Stimulated activated CD8-positive, alpha-beta memory T cell treated with anti-CD3 and anti-CD28 coated beads, Interleukin-7, amount 100 ng/mL, for 4 hours (primary cell): Measurements from ENCODE around the gene BCR.

Source experiments
- DNase-seq, 2 donors: peaks; one replicate each; pipeline ENCODE4 v3.0.0-alpha.2; 2020; ENCODE audit warnings: low read depth in 2 of 2

Gene BCR

GRCh38 chr22:23151827-23152226 lies 28.5 kb upstream of the BCR start:
- no peak for DNase-seq

- DNase-seq, result no peak
Observed at GRCh38 chr22:23152238-23153114, 27.8 kb upstream of the BCR start.

DNA sequence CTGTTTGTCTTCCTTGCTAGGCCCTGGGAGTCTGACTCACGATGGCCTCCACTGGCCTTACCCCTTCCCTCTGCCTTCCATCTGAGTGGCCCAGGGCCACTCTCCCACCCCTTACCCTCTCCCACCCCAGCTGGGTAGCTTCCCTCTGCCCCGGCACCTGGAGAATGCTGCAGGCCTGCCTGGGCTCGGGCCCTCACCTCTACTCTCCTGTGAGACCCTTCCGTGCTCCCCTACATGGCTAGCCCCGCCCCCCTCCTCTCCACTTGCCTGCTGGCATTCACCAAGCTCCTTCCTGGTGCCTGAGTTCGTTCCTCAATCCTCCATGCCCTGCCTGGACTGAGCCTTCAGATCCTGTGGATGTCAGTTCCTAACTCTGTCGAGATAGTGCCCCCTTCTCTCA lies 26.3 kb upstream of the BCR start:
- DNase-seq, result no peak

DNA sequence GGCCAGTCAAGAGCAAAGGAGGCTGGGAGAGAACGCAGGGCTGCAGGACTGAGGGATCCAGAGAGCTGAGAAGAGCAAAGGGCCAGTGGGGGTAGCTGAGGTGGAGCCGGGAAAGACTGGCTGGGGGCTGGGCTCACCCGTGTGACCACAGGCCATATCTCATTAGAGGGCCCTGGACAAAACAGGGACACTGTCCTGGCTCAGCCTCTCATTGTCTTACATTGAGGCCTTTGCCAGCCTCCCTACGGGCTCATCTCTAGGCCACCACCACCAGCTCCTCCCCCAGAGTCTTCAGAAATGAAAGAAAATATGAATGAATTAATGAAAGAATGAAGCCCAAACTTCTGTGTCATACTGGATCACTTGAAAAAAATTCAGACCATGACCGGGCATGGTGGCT lies 25.8 kb upstream of the BCR start:
- DNase-seq, result no peak

DNA sequence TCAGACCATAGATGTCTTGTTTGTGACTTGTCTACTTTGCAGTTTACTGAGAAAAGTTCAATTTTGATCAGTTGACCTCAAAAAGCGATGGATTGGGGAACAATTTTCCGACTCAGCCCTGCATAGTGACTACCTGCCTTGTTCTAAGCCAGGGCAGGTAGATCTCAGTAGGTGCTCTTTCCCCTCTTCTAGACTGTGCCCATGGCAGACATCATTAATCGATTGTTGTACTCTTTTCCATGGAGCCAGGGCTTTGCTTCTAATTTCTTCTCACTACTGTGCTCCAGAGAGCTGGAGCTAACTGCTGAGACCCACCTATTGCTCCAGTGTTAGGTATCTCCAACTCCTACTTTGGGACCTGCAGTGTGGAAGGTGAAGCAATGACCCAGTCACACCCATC lies 25.2 kb upstream of the BCR start:
- DNase-seq, result no peak

DNA sequence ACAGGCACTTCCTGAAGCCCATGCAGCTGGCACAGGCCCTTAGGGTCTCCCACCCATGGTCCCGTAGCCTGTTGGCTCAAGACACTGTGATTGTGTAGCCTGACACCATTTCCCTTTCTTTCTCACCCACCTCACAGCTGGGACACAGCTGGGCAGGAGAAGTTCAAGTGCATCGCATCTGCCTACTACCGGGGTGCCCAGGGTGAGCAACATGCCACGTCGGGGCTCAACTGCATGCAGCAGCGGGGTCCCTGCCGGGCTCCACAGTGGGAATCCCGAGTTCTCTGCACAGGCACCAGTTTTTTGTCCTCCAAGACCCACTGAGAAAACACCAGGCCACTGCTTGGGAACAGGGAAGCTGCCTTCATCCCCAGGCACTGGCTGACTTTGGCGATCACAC lies 24.5 kb upstream of the BCR start:
- no peak for DNase-seq

DNA sequence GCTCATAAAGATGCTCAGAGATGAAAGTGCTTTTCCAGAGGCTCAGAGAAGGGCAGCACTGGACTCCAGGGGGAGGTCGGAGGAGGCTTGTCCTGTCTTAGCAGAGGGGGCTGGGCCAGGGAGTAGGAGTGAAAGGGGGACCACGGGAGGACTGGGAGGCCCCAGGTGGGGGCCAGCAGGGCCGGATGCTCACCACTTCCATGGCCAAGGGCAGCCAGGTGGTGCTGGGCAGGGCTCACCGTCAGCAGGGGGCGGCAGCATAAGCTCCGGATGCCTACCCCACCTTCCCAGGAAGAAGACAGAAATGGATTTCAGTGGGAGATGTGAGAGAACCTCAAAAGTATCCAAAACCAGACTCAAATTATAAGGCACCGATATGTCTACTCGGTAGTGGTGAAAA lies 24.0 kb upstream of the BCR start:
- DNase-seq, result no peak

GRCh38 chr22:23157560-23158515 lies 22.5 kb upstream of the BCR start:
- no peak for DNase-seq

GRCh38 chr22:23158516-23159290 lies 21.6 kb upstream of the BCR start:
- no peak for DNase-seq

DNA sequence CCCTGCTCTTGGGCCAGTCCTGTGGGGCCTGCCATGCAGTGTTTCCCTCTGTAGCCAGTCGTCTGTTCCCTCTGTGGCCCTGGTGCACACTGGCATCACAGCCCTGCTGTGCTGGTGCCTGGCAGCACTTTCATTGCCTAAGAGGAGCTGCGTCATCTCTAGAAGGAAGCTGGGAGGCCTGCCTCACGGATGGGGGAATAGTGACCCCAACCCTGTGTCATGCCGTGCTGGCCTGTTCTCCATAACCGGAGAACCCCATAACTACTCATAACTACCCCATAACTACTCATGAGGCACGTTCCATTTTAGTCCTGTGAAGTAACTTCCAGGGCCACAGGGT lies 21.0 kb upstream of the BCR start:
- no peak for DNase-seq

- DNase-seq, result no peak
Observed at GRCh38 chr22:23161029-23161428, 19.3 kb upstream of the BCR start.

GRCh38 chr22:23161574-23161973 lies 18.7 kb upstream of the BCR start:
- no peak for DNase-seq

DNA sequence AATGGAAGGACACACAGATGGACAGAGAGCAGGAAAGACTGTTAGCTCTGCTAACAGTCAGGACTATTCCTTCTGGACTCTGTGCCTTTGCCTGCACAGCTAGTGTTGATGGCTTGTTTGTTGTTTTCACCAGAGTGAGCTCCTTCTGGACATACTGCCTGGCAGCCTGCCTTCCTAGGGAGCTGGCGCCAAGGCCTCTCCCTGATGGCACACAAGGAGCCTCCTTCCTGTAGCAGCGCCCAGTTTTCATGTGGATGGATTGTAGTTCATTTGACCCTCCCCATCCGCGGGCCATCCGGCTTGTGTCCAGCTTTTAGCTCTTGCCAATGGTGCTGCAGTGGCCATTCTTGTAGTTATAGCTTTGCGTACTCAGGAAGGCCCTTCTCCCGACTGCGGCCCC lies 16.6 kb upstream of the BCR start:
- no peak for DNase-seq

DNA sequence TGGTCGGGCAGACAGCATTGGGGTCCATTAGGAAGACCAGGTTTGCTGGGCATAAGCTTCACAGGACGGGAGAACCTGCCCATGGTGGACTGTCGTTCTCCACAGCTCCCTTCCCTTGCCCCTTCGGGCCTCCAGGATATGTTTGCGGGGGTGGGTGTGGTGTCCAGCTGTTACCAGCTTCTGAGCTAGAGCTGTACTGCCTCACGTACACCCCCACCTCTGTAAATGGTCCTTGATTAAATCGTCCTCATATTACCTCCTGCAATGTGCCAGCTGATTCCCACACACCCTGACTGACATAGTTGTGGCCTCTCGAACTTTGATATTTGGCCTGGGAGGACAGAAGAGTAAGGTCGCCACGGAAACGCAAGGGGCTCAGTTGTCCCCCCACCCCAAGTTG lies 16.2 kb upstream of the BCR start:
- no peak for DNase-seq

DNA sequence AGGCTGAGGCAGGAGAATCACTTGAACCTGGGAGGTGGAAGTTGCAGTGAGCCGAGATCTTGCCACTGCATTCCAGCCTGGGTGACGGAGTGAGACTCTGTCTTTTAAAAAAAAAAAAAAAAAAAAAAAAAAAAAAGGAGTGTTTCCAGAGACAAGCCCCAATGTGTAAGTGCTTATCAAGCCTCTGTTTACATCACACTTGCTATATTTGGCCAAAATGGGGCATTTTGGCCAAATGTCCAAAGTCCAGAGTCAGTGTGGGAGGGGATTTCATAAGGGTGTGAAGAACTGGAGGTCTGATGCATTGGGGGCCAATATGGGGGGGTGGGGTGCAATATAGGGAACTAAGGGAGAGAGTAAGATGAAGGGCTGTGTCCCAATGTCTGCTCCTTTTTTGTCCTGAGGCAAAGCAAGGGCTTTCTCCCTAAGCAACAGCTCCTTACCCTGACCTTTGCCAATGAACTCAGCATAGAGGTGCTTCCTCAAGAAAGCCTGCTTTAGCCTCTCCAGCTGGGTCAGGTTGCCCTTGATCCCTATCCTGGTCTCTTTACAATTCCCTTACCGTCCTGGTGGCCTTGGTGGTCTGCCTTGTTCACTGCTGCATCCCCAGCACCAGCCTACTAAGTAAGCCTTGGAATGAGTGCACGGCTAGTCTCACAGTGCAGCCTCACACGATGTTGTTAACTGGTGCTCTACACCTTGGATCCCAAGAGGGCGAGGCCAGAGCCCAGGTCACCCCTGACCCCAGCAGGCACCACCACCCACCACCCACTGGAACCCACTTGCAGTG lies 14.1 kb upstream of the BCR start:
- no peak for DNase-seq

DNA sequence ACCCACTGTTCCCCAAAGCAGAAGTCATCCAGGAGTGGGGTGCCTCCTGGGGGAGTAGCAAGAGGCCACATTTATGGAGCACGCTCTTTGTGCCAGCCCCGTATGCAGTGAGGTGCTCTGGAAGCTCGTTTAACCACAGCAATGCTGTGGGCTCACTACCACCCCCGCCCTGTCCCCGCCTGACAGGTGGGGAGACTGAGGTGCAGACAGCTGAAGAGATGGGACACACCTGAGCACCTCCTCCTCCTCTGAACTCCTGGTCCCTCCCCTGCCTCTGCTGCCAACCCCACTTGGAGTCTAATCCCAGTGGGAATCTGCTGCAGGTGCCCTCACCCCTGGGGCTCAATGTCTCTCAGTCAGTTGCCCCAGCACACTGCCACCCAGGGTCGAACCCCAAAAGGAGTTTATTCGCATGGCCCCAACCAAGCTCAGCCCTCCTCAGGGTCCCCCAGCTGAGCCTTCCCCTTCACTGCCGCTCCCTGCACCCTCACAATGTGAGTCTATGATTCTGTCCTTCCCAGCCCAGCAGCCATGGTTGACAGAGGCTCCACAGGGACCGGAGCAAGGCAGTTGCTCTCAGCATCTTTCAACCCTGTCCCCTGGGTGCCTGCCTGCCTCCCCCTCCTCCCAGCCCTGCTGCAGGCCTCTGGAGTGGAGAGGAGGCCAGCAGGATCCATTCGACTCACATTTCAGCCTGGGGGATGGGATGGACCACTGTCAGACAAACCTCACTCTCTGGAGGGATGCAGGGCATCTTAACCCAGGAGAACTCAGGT lies 13.3 kb upstream of the BCR start:
- DNase-seq, result no peak

- DNase-seq, result no peak
Observed at GRCh38 chr22:23168391-23169042, 11.8 kb upstream of the BCR start.

- DNase-seq, result no peak
Observed at GRCh38 chr22:23169043-23169406, 11.3 kb upstream of the BCR start.

- DNase-seq, result no peak
Observed at GRCh38 chr22:23175817-23176644, 4.3 kb upstream of the BCR start.
